ENCODE results near the gene EXOC2. TPM values are rescaled to one million over a fixed set of nuclear protein-coding genes. Genes with fewer than 3 reads are reported as not detected.
A peak's percentile ranks its signal among the peaks of the same experiment; 100 is the strongest.

The EXOC2 gene
- total RNA-seq, 1 donor from 2014 or later: 30.1 TPM

DNA sequence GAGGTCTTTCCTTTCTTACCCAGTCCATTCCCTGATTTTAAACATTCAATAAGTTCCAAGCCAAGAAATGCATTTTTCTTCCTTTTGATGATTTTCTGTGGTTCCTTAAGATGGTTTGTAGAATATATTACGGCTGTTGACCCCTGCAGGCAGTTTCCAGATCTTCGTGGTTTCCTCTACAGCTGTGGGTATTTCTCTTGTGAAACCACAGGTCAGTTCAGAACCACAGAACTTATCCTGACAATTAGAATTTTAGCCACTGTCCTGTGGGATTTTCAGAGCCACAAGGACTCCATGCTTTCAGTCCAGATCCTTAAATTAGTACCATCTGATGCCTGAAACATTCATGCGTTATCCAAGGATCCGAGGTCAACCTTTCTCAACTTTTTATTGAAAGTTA is 29.7 kb upstream of the EXOC2 start:
- DNase-seq (ENCODE audit: extremely low spot score, unreplicated experiment): no peak
- Mint-ChIP-seq H3K4me3 (ENCODE audit: unreplicated experiment) (peak overlapping the region; percentile 4), H3K36me3 (ENCODE audit: unreplicated experiment) (no peaks in the 10 kb centered on the region), H3K9me3 (ENCODE audit: unreplicated experiment) (no peaks in the 10 kb centered on the region), H3K4me1 (ENCODE audit: unreplicated experiment) (peaks cover 17% of the 10 kb centered on the region), H3K27ac (ENCODE audit: unreplicated experiment) (peak overlapping the region; percentile 56), H3K27me3 (ENCODE audit: unreplicated experiment) (peaks cover 24% of the 10 kb centered on the region)
- no peak for TF ChIP-seq CTCF (IDR thresholded peaks at IDR 0.05)

DNA sequence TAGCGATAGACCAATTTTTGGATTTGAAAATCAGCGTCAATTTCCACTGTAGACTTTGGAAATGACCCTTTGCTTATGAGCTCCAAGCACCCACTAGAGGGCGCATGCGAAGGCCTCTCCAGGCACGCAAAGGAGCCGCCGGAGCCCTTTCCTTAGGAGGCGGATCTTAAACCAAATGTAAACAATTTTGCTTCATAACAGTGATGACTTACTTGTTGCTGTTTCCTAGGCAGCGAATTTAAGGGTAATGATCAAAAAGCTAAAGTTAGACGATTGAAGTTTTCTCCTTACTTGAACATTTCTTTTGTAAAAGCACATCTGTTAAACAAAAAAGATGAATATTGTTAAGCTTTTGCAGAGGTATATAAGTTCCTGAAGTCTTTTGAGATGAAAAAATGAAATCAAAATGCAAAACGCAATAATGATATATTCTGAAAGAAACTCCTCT is 29.2 kb upstream of the EXOC2 start:
- peak overlapping the region; percentile 4 for H3K4me3 Mint-ChIP-seq (ENCODE audit: unreplicated experiment)
- peaks cover 17% of the 10 kb centered on the region for H3K4me1 Mint-ChIP-seq (ENCODE audit: unreplicated experiment)
- peak; percentile 89 for DNase-seq (ENCODE audit: extremely low spot score, unreplicated experiment)
- peaks cover 21% of the 10 kb centered on the region for H3K27me3 Mint-ChIP-seq (ENCODE audit: unreplicated experiment)
- H3K27ac Mint-ChIP-seq (ENCODE audit: unreplicated experiment): peak overlapping the region; percentile 56
- no peaks in the 10 kb centered on the region for H3K36me3 Mint-ChIP-seq (ENCODE audit: unreplicated experiment)
- no peaks in the 10 kb centered on the region for H3K9me3 Mint-ChIP-seq (ENCODE audit: unreplicated experiment)
- peak; percentile 97 for TF ChIP-seq CTCF (IDR thresholded peaks at IDR 0.05)

- Mint-ChIP-seq H3K36me3 (ENCODE audit: unreplicated experiment) (no peaks in the 10 kb centered on the region), H3K27me3 (ENCODE audit: unreplicated experiment) (no peaks in the 10 kb centered on the region), H3K4me1 (ENCODE audit: unreplicated experiment) (peaks cover 20% of the 10 kb centered on the region), H3K9me3 (ENCODE audit: unreplicated experiment) (no peaks in the 10 kb centered on the region), H3K4me3 (ENCODE audit: unreplicated experiment) (no peak overlapping the region), H3K27ac (ENCODE audit: unreplicated experiment) (no peak overlapping the region)
- no peak for DNase-seq (ENCODE audit: extremely low spot score, unreplicated experiment)
- TF ChIP-seq CTCF (IDR thresholded peaks at IDR 0.05): no peak
These were observed 25.4 kb upstream of the EXOC2 start for GRCh38 chr6:718345-718744.

- DNase-seq (ENCODE audit: extremely low spot score, unreplicated experiment): no peak
- no peaks in the 10 kb centered on the region for H3K9me3 Mint-ChIP-seq (ENCODE audit: unreplicated experiment)
- H3K27me3 Mint-ChIP-seq (ENCODE audit: unreplicated experiment): no peaks in the 10 kb centered on the region
- no peak for TF ChIP-seq CTCF (IDR thresholded peaks at IDR 0.05)
- H3K4me3 Mint-ChIP-seq (ENCODE audit: unreplicated experiment): no peak overlapping the region
- no peaks in the 10 kb centered on the region for H3K36me3 Mint-ChIP-seq (ENCODE audit: unreplicated experiment)
- H3K27ac Mint-ChIP-seq (ENCODE audit: unreplicated experiment): no peak overlapping the region
- peaks cover 8% of the 10 kb centered on the region for H3K4me1 Mint-ChIP-seq (ENCODE audit: unreplicated experiment)
These were observed 24.2 kb upstream of the EXOC2 start for GRCh38 chr6:717135-717534.

GRCh38 chr6:715709-716491 is 23.0 kb upstream of the EXOC2 start:
- Mint-ChIP-seq H3K4me1 (ENCODE audit: unreplicated experiment) (peaks cover 13% of the 10 kb centered on the region), H3K27ac (ENCODE audit: unreplicated experiment) (no peak overlapping the region), H3K27me3 (ENCODE audit: unreplicated experiment) (no peaks in the 10 kb centered on the region), H3K36me3 (ENCODE audit: unreplicated experiment) (no peaks in the 10 kb centered on the region), H3K9me3 (ENCODE audit: unreplicated experiment) (no peaks in the 10 kb centered on the region), H3K4me3 (ENCODE audit: unreplicated experiment) (no peak overlapping the region)
- DNase-seq (ENCODE audit: extremely low spot score, unreplicated experiment): no peak
- TF ChIP-seq CTCF (IDR thresholded peaks at IDR 0.05): no peak

Data from osteocyte (in vitro differentiated cells).